H1 (cell line): ENCODE data around the gene IGLL1. TPM values are rescaled to one million over a fixed set of nuclear protein-coding genes. Genes with fewer than 3 reads are reported as not detected.

ENCODE experiments used
- CTCF ChIA-PET: fragments of 300-600 bp; sonication (Branson Sonifier 250); formaldehyde crosslinking; loops from one replicate; lab custom pipeline; 2021; ENCODE audit not compliant: partially characterized antibody; lab: Charles Lee
- POLR2A ChIA-PET: fragments of 300-600 bp; sonication (Branson Sonifier 250); formaldehyde crosslinking; loops from one replicate; lab custom pipeline; 2021; ENCODE audit warnings: inconsistent platforms; ENCODE audit not compliant: partially characterized antibody; lab: Charles Lee
- DNase-seq, 2 experiments: peaks; one replicate each; pipeline versions ENCODE4 v3.0.0 to v3.0.0-alpha.2; 2010 to 2022; ENCODE audit warnings: low spot score in 2 of 2, low read depth in 1 of 2, mixed read lengths in 1 of 2
- FAIRE-seq: peaks from 2 replicates; lab custom pipeline; 2011; peaks lifted over from hg19 to GRCh38; lab: Jason Lieb, UNC
- H2AFZ ChIP-seq: 2 replicates; pipeline ENCODE4 v1.8.1; 2012; ENCODE audit warnings: low read length, inconsistent platforms
- H2AK5ac ChIP-seq: 2 replicates; pipeline ENCODE4 v1.6.1; 2013; ENCODE audit warnings: low read depth, low read length
- H2BK120ac ChIP-seq: replicated peaks from 2 replicates; pipeline ENCODE3; 2013; ENCODE audit warnings: low read depth, low read length, inconsistent platforms
- H2BK12ac ChIP-seq: 2 replicates; pipeline ENCODE4 v1.6.1; 2013; ENCODE audit warnings: low read depth, low read length
- H2BK15ac ChIP-seq: 2 replicates; pipeline ENCODE4 v1.6.1; 2013; ENCODE audit warnings: low read length
- H2BK20ac ChIP-seq: 2 replicates; pipeline ENCODE4 v1.6.1; 2013; ENCODE audit warnings: low read length
- H2BK5ac ChIP-seq: 2 replicates; pipeline ENCODE4 v1.6.1; 2013; ENCODE audit warnings: low read depth, low read length
- H3K14ac ChIP-seq: 2 replicates; pipeline ENCODE4 v1.6.1; 2013; ENCODE audit warnings: inconsistent platforms; ENCODE audit not compliant: insufficient read length
- H3K18ac ChIP-seq: 2 replicates; pipeline ENCODE4 v1.6.1; 2013; ENCODE audit warnings: low read length; ENCODE audit errors: extremely low read depth
- H3K23ac ChIP-seq: 2 replicates; pipeline ENCODE4 v1.6.1; 2013; ENCODE audit warnings: inconsistent platforms; ENCODE audit not compliant: insufficient read length
- H3K23me2 ChIP-seq: 2 replicates; pipeline ENCODE4 v1.6.1; 2013; ENCODE audit warnings: low read depth, low read length
- H3K27ac ChIP-seq: 2 replicates; pipeline ENCODE4 v1.6.1; 2011; ENCODE audit warnings: low read depth, low read length, inconsistent platforms
- H3K27me3 ChIP-seq, 4 experiments: replicated peaks in 1 of 4; 1 replicate in 1 of 4; 2 replicates in 3 of 4; pipeline versions ENCODE4 v1.6.1 to v1.8.1; 2011 to 2013; ENCODE audit warnings: low read length in 3 of 4, mild to moderate bottlenecking in 3 of 4, inconsistent platforms in 2 of 4, mixed read lengths in 2 of 4, moderate library complexity in 1 of 4; ENCODE audit not compliant: control insufficient read depth in 3 of 4, insufficient read depth in 3 of 4; ENCODE audit errors: extremely low read depth in 1 of 4
- H3K36me3 ChIP-seq, 4 experiments: 2 replicates each; pipeline versions ENCODE4 v1.6.1 to v1.8.1; 2011 to 2013; ENCODE audit warnings: mild to moderate bottlenecking in 4 of 4, low read length in 3 of 4, moderate library complexity in 2 of 4, control low read depth in 1 of 4, inconsistent platforms in 1 of 4; ENCODE audit not compliant: insufficient read depth in 4 of 4, control insufficient read depth in 2 of 4
- H3K4ac ChIP-seq: replicated peaks from 2 replicates; pipeline ENCODE3; 2013; ENCODE audit warnings: low read length, low read depth, mixed read lengths, inconsistent platforms; ENCODE audit not compliant: insufficient read length
- H3K4me1 ChIP-seq, 4 experiments: replicated peaks in 1 of 4; 1 replicate in 1 of 4; 2 replicates in 3 of 4; pipeline versions ENCODE4 v1.6.1 to v1.8.1; 2011 to 2013; ENCODE audit warnings: low read length in 3 of 4, inconsistent platforms in 2 of 4, mixed read lengths in 1 of 4; ENCODE audit not compliant: insufficient read depth in 4 of 4, control insufficient read depth in 3 of 4
- H3K4me2 ChIP-seq, 2 experiments: 2 replicates each; pipeline versions ENCODE4 v1.6.1 to v1.8.1; 2011 to 2013; ENCODE audit warnings: low read depth in 2 of 2, low read length in 2 of 2, control low read depth in 1 of 2, inconsistent platforms in 1 of 2, mild to moderate bottlenecking in 1 of 2; ENCODE audit not compliant: insufficient read depth in 1 of 2
- H3K4me3 ChIP-seq, 4 experiments: fragments of 200-600, 300-600 bp in 1 of 4; sonication (generic), shearing (Covaris generic), sonication (Bioruptor Twin) in 1 of 4; 2 replicates each; pipeline versions ENCODE4 v1.5.1 to v1.8.1; 2011 to 2016; ENCODE audit warnings: low read length in 4 of 4, low read depth in 3 of 4, control low read depth in 2 of 4, inconsistent platforms in 2 of 4, mild to moderate bottlenecking in 2 of 4, mixed read lengths in 1 of 4, moderate library complexity in 1 of 4; ENCODE audit not compliant: insufficient read depth in 2 of 4; ENCODE audit errors: extremely low read depth in 1 of 4
- H3K56ac ChIP-seq: replicated peaks from 2 replicates; pipeline ENCODE3; 2013; ENCODE audit warnings: low read depth, mild to moderate bottlenecking, mixed read lengths, low read length, inconsistent platforms; ENCODE audit not compliant: insufficient read length
- H3K79me1 ChIP-seq: 2 replicates; pipeline ENCODE4 v1.6.1; 2013; ENCODE audit warnings: low read depth, low read length, control low read depth
- H3K79me2 ChIP-seq, 2 experiments: 2 replicates each; pipeline versions ENCODE4 v1.6.1 to v1.8.1; 2012 to 2013; ENCODE audit warnings: low read length in 2 of 2, mild to moderate bottlenecking in 2 of 2, inconsistent platforms in 1 of 2; ENCODE audit not compliant: insufficient read depth in 2 of 2, control insufficient read depth in 1 of 2
- H3K9ac ChIP-seq, 4 experiments: replicated peaks in 1 of 4; 1 replicate in 1 of 4; 2 replicates in 3 of 4; pipeline versions ENCODE4 v1.6.1 to v1.8.1; 2011 to 2013; ENCODE audit warnings: low read depth in 3 of 4, low read length in 3 of 4, control low read depth in 2 of 4, mild to moderate bottlenecking in 2 of 4, moderate library complexity in 2 of 4, inconsistent platforms in 1 of 4; ENCODE audit errors: extremely low read depth in 1 of 4
- H3K9me3 ChIP-seq, 2 experiments: 2 replicates each; pipeline versions ENCODE4 v1.6.1 to v1.8.1; 2012 to 2013; ENCODE audit warnings: mild to moderate bottlenecking in 2 of 2, moderate library complexity in 2 of 2, control low read depth in 1 of 2, inconsistent platforms in 1 of 2, low read depth in 1 of 2, low read length in 1 of 2, mixed read lengths in 1 of 2; ENCODE audit not compliant: insufficient read depth in 2 of 2
- H4K20me1 ChIP-seq, 2 experiments: replicated peaks in 1 of 2; 2 replicates each; pipeline versions ENCODE3 to v1.8.1; 2011 to 2013; ENCODE audit warnings: inconsistent platforms in 2 of 2, low read length in 2 of 2, mild to moderate bottlenecking in 1 of 2; ENCODE audit not compliant: insufficient read depth in 2 of 2, control insufficient read depth in 1 of 2
- H4K5ac ChIP-seq: 2 replicates; pipeline ENCODE4 v1.6.1; 2013; ENCODE audit warnings: low read length, low read depth, mixed read lengths, inconsistent platforms; ENCODE audit not compliant: insufficient read length
- H4K8ac ChIP-seq: 2 replicates; pipeline ENCODE4 v1.8.0; 2013; ENCODE audit warnings: mild to moderate bottlenecking, moderate library complexity, low read length, inconsistent platforms; ENCODE audit not compliant: insufficient read depth; ENCODE audit errors: extremely low read depth
- H4K91ac ChIP-seq: replicated peaks from 2 replicates; pipeline ENCODE3; 2013; ENCODE audit warnings: low read length, mixed read lengths, inconsistent platforms; ENCODE audit not compliant: insufficient read length
- CBX8 ChIP-seq: fragments of 300-800, 300-1000 bp; sonication (generic); IDR thresholded peaks from 2 replicates; pipeline ENCODE4 v1.7.1; 2016; ENCODE audit warnings: low read depth, low read length, borderline replicate concordance
- CHD1 ChIP-seq: IDR thresholded peaks from 2 replicates; pipeline ENCODE4 v1.6.1; 2012; ENCODE audit warnings: low read depth, low read length, improper control_type of control experiment
- CREB1 ChIP-seq: IDR thresholded peaks from 2 replicates; pipeline ENCODE4 v1.6.1; 2012; ENCODE audit warnings: inconsistent platforms
- CTBP2 ChIP-seq: IDR thresholded peaks from 2 replicates; pipeline ENCODE4 v1.7.0; 2011; ENCODE audit warnings: borderline replicate concordance, mild to moderate bottlenecking, moderate library complexity, mixed read lengths, low read length; ENCODE audit not compliant: insufficient read depth, insufficient read length
- HDAC6 ChIP-seq: IDR thresholded peaks from one replicate; pipeline ENCODE4 v1.7.1; 2012; ENCODE audit warnings: low read depth, mild to moderate bottlenecking, inconsistent platforms, low read length, moderate library complexity
- JUN ChIP-seq: IDR thresholded peaks from 2 replicates; pipeline ENCODE4 v1.6.1; 2011; ENCODE audit warnings: low read depth, mild to moderate bottlenecking, improper control_type of control experiment, low read length
- KDM5A ChIP-seq: fragments of 200-600 bp; IDR thresholded peaks from 2 replicates; pipeline ENCODE4 v1.7.1; 2012; ENCODE audit warnings: mild to moderate bottlenecking, low read length, inconsistent platforms, mixed read lengths
- RXRA ChIP-seq: IDR thresholded peaks from 2 replicates; pipeline ENCODE4 v1.6.1; 2011; ENCODE audit warnings: low read depth, mild to moderate bottlenecking, low read length, moderate library complexity; ENCODE audit not compliant: insufficient read depth
- SAP30 ChIP-seq: fragments of 300-600 bp; sonication (generic); IDR thresholded peaks from 2 replicates; pipeline ENCODE4 v1.7.1; 2012; ENCODE audit warnings: low read length, moderate library complexity, mild to moderate bottlenecking, inconsistent platforms; ENCODE audit not compliant: insufficient read depth, insufficient replicate concordance
- SIX5 ChIP-seq: IDR thresholded peaks from 2 replicates; pipeline ENCODE4 v1.6.1; 2011; ENCODE audit warnings: mild to moderate bottlenecking, low read depth, low read length
- SUZ12 ChIP-seq: fragments of 200-600 bp; sonication (generic); IDR thresholded peaks from 2 replicates; pipeline ENCODE4 v1.6.1; 2012; ENCODE audit warnings: mild to moderate bottlenecking, inconsistent platforms, low read length, moderate library complexity, mixed read lengths
- TAF7 ChIP-seq: optimal IDR thresholded peaks from 2 replicates; pipeline ENCODE3; 2011; ENCODE audit warnings: low read depth, mild to moderate bottlenecking, inconsistent platforms, low read length, moderate library complexity, borderline replicate concordance
- WGBS, 2 experiments: shearing (Covaris generic) in 1 of 2; methylation state at CpG; one replicate each; pipeline versions ENCODE4 v1.1.6 to v1.1.7; 2013 to 2015; ENCODE audit warnings: low lambda C conversion rate in 2 of 2, mixed read lengths in 2 of 2, inconsistent platforms in 1 of 2, low coverage in 1 of 2, missing lambda C conversion rate in 1 of 2; ENCODE audit not compliant: insufficient replicate concordance in 2 of 2, insufficient coverage in 1 of 2, insufficient read length in 1 of 2; ENCODE audit errors: extremely low coverage in 1 of 2, missing lambda C conversion rate in 1 of 2; 5-methylcytosine and 5-hydroxymethylcytosine counted together
- polyA plus RNA-seq, 7 experiments: library from polyadenylated mRNA; depleted of rRNA in 3 of 7; stranded (reverse) in 5 of 7; unstranded in 2 of 7; fragments of >200 nt in 5 of 7; fragments of 200-250 nt in 2 of 7; gene quantifications; 1 replicate in 5 of 7; 2 replicates in 1 of 7; 4 replicates in 1 of 7; pipeline versions ENCODE4 v1.2.1 to v1.2.3, GENCODE V29; 2011 to 2013; ENCODE audit warnings: missing spikeins in 2 of 7, mixed read lengths in 2 of 7
- total RNA-seq: library from RNA; stranded (reverse); fragmentation: NEBNext Ultra II Directional; extraction: Animal tissue kit (Norgen Biotek cat#: 25700); gene quantifications from 2 replicates; pipeline ENCODE4 v1.2.1, GENCODE V29; 2021
- TF ChIP-seq, protein P1 (sequence below): IDR thresholded peaks from 2 replicates; pipeline ENCODE4 v1.6.1; 2012; ENCODE audit warnings: inconsistent platforms

The IGLL1 gene
- total and polyA plus RNA-seq, 2 of the 8 experiments (the other 6 are each of a cell fraction or from before 2014, with no cell fraction given), result not detected

DNA sequence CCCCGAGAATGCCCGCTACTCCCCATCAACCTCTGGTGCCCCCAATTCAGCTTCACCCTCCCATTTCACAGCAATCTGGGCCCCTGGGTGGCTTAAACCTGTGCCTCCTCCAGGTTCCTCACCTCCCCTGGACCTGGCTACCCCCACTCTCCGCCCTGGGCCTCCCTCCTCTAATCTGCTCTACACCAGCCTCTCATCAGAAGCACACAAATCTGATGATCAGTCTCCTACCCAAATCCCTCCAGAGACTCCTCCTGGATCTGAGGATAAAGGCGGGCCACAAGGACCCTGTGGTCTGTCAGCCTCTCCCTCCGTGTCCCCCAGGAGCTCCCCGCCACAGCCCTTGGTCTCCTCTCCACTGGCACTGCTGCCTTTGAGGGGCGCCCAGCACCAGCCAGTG lies 23.2 kb upstream of the IGLL1 start:
- Histone ChIP-seq H3K18ac (no peak overlapping the region), H2BK5ac (no peak overlapping the region), H4K5ac (no peak overlapping the region), H3K14ac (no peak overlapping the region), H2BK120ac (no peak overlapping the region), H3K4me3 (no peak overlapping the region), H3K79me2 (no peaks in the 10 kb centered on the region), H3K4me1 (no peaks in the 10 kb centered on the region), H3K23me2 (no peaks in the 10 kb centered on the region), H2BK20ac (no peak overlapping the region), H3K27ac (no peak overlapping the region), H3K36me3 (no peaks in the 10 kb centered on the region), H3K56ac (no peak overlapping the region), H3K9me3 (no peaks in the 10 kb centered on the region), H2BK12ac (no peak overlapping the region), H4K20me1 (peaks cover 0 to 3% of the 10 kb centered on the region in 2 experiments), H3K79me1 (no peaks in the 10 kb centered on the region), H3K9ac (no peak overlapping the region), H3K4me2 (no peak overlapping the region), H3K27me3 (peaks cover 0 to 2% (median 0%) of the 10 kb centered on the region in 4 experiments; a peak in 1 of 7 replicates), H2BK15ac (no peak overlapping the region), H2AFZ (no peak overlapping the region), H4K91ac (no peak overlapping the region), H3K23ac (no peak overlapping the region), H3K4ac (no peak overlapping the region), H4K8ac (no peak overlapping the region), H2AK5ac (no peak overlapping the region)
- 85% methylated on average over 7 of the region's 7 CpGs; no CpG with 5 or more reads in 1 of the 2 experiments for WGBS, 2 experiments
- DNase-seq (no peak), FAIRE-seq (no peak)
- ChIA-PET CTCF (no interaction called here), POLR2A (interaction anchor here (1.0 kb wide), 1 partner anchor 13 kb away, joined by 3 read pairs; no protein-coding TSS in a partner anchor)
- no peak for TF ChIP-seq CHD1
- no peak for TF ChIP-seq TAF7
- TF ChIP-seq SIX5, result no peak
- TF ChIP-seq RXRA, result no peak
- TF ChIP-seq, protein P1, sequence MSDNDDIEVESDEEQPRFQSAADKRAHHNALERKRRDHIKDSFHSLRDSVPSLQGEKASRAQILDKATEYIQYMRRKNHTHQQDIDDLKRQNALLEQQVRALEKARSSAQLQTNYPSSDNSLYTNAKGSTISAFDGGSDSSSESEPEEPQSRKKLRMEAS, result no peak
- TF ChIP-seq KDM5A, result no peak
- no peak for TF ChIP-seq CREB1
- no peak for TF ChIP-seq CTBP2
- TF ChIP-seq SUZ12, result no peak
- TF ChIP-seq SAP30, result no peak
- no peak for TF ChIP-seq HDAC6
- TF ChIP-seq CBX8, result no peak
- TF ChIP-seq JUN, result no peak
